HepG2 (cell line): Measurements from ENCODE around the gene MTMR4. TPM values are rescaled to one million over a fixed set of nuclear protein-coding genes. Genes with fewer than 3 reads are reported as not detected.

Experiments
- EP300 ChIP-seq, 3 experiments: sonication (generic) in 1 of 3; formaldehyde crosslinking in 1 of 3; IDR thresholded peaks; 2 replicates each; pipeline versions ENCODE4 v1.5.1 to v1.6.1; 2011 to 2020; ENCODE audit warnings: low read depth in 2 of 3, low read length in 2 of 3, borderline replicate concordance in 1 of 3, improper control_type of control experiment in 1 of 3, mild to moderate bottlenecking in 1 of 3, missing genetic modification reagents in 1 of 3, moderate library complexity in 1 of 3
- HCFC1 ChIP-seq: fragments of 150-350 bp; IDR thresholded peaks from 2 replicates; pipeline ENCODE4 v1.6.1; 2014; ENCODE audit warnings: low read depth, low read length
- NKX3-1 ChIP-seq: sonication (generic); formaldehyde crosslinking; IDR thresholded peaks from 2 replicates; pipeline ENCODE4 v1.5.0; 2020; ENCODE audit warnings: missing genetic modification reagents
- ONECUT2 ChIP-seq: sonication (generic); formaldehyde crosslinking; IDR thresholded peaks from 2 replicates; pipeline ENCODE4 v1.4.0; 2020; ENCODE audit warnings: missing genetic modification reagents
- SIX1 ChIP-seq: sonication (generic); formaldehyde crosslinking; IDR thresholded peaks from 2 replicates; pipeline ENCODE4 v1.4.0; 2020; ENCODE audit warnings: missing genetic modification reagents, borderline replicate concordance
- SOX5 ChIP-seq: IDR thresholded peaks from 2 replicates; pipeline ENCODE4 v1.6.1; 2016; ENCODE audit warnings: borderline replicate concordance
- SP5 ChIP-seq: IDR thresholded peaks from 2 replicates; pipeline ENCODE4 v1.6.1; 2016; ENCODE audit warnings: low read depth, borderline replicate concordance
- TEAD3 ChIP-seq: optimal IDR thresholded peaks from 2 replicates; pipeline ENCODE3; 2016; ENCODE audit warnings: borderline replicate concordance
- TFDP2 ChIP-seq: sonication (generic); formaldehyde crosslinking; IDR thresholded peaks from 2 replicates; pipeline ENCODE4 v1.4.0; 2020; ENCODE audit warnings: missing genetic modification reagents
- YEATS2 ChIP-seq: sonication (generic); formaldehyde crosslinking; IDR thresholded peaks from 2 replicates; pipeline ENCODE4 v1.4.0; 2020; ENCODE audit warnings: missing genetic modification reagents, borderline replicate concordance
- ZBTB7B ChIP-seq: sonication (generic); formaldehyde crosslinking; IDR thresholded peaks from 2 replicates; pipeline ENCODE4 v1.4.0; 2020; ENCODE audit warnings: missing genetic modification reagents
- ZKSCAN5 ChIP-seq: sonication (generic); formaldehyde crosslinking; IDR thresholded peaks from 2 replicates; pipeline ENCODE4 v1.5.1; 2020; ENCODE audit warnings: mild to moderate bottlenecking, missing genetic modification reagents
- ZNF275 ChIP-seq: sonication (generic); formaldehyde crosslinking; IDR thresholded peaks from 2 replicates; pipeline ENCODE4 v1.8.0; 2022; ENCODE audit warnings: missing genetic modification reagents, mild to moderate bottlenecking, inconsistent platforms, borderline replicate concordance
- ZNF770 ChIP-seq: sonication (generic); formaldehyde crosslinking; IDR thresholded peaks from 2 replicates; pipeline ENCODE4 v1.5.0; 2020; ENCODE audit warnings: mild to moderate bottlenecking, missing genetic modification reagents
- polyA plus RNA-seq, 8 experiments: library from polyadenylated mRNA; depleted of rRNA in 3 of 8; stranded (reverse) in 7 of 8; unstranded in 1 of 8; fragments of >200 nt; fragmentation: Illumina TruSeq in 4 of 8; extraction: Trizol in 4 of 8; gene quantifications; 2 replicates each; pipeline versions ENCODE4 v1.2.1 to v1.2.3, GENCODE V29; 2011 to 2016; ENCODE audit warnings: low read depth in 4 of 8, missing spikeins in 1 of 8, mixed read lengths in 1 of 8; ENCODE audit not compliant: insufficient read depth in 1 of 8
- total RNA-seq, 5 experiments: library from RNA; depleted of rRNA; stranded (reverse); fragments of >200 nt; fragmentation: Illumina TruSeq; extraction: Trizol; gene quantifications; 2 replicates each; pipeline ENCODE4 v1.2.3, GENCODE V29; 2016; ENCODE audit warnings: low read depth in 1 of 5
- TF ChIP-seq, protein P1 (sequence below): sonication (generic); formaldehyde crosslinking; conservative IDR thresholded peaks from 2 replicates; pipeline ENCODE4 v1.4.0; 2020; ENCODE audit warnings: missing genetic modification reagents
- TF ChIP-seq, protein P2 (sequence below): sonication (generic); formaldehyde crosslinking; IDR thresholded peaks from 2 replicates; pipeline ENCODE4 v1.4.0; 2020; ENCODE audit warnings: missing genetic modification reagents, mild to moderate bottlenecking, borderline replicate concordance
- TF ChIP-seq, protein P3 (sequence below): sonication (generic); formaldehyde crosslinking; IDR thresholded peaks from 2 replicates; pipeline ENCODE4 v1.8.0; 2022; ENCODE audit warnings: mild to moderate bottlenecking, missing genetic modification reagents

The MTMR4 gene
- total and polyA plus RNA-seq, 2 of the 13 experiments (the other 11 are each of a cell fraction or from before 2014, with no cell fraction given), result 62.5 to 65.1 TPM

DNA sequence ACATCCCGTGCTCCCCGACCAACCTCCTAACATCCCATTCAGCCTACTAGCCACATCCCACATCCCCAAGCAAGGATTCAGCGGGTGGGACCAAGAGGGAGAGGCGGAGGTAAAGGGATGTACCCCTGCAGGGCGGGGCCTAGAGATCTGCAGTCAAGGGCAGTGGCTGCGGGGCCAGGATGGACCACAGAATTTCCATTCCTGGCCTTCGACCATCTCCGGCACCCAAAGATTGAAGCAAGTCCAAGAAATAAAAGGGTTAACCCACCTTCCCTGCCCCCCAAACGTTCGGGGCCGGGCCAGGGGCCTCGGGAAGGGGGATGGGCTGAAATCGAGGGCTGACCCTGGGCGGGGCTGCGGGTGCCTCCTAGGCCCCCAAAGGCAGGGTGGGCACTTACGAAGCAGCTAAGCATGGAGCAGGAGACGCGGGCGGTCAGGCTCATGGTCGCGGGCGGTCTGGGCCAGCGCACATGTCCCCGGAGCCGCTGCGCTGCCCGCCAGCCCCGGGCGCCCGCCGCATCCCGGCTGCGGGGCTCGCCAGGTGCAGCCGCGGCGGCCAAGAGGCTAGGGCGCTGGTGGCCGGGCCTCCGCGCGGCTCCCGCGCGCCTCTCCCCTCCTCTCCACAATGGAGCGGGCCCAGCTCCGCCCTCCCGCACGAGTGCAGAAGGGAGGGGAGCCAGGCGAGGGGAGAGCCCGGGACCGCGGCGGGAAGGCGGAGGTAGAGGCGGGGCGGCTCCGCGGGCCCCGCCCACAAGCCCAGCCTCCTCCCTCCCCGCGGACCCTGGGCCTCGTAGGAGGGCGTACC, at the start of gene MTMR4 (continued):
- TF ChIP-seq TFDP2 (CRISPR knock-in tag) (peak; percentile 65), ZBTB7B (CRISPR knock-in tag) (peak; percentile 40), SOX5 (CRISPR knock-in tag) (peak; percentile 59; the same call in 1 of the 2 replicates), YEATS2 (CRISPR knock-in tag) (peak; percentile 36; the same call in 1 of the 2 replicates), SIX1 (CRISPR knock-in tag) (no peak), HCFC1 (peak; percentile 9; the same call in 1 of the 2 replicates), ZNF770 (0 out of 2 replicates have a peak, but pooled peaks have one; percentile 20), TEAD3 (CRISPR knock-in tag) (peak; percentile 28), ZKSCAN5 (CRISPR knock-in tag) (no peak), ZNF275 (no peak), NKX3-1 (no peak), ONECUT2 (no peak), SP5 (CRISPR knock-in tag) (peak; percentile 94), EP300 (IDR thresholded peaks at IDR 0.05; ENCODE audit: low read depth in 2 of 2, low read length in 2 of 2) (peak in 1 of 2 experiments; percentile 22; a peak in 1 of 4 replicates), EP300 (CRISPR knock-in tag; IDR thresholded peaks at IDR 0.05; ENCODE audit: borderline replicate concordance) (no peak; the same call in 1 of the 2 replicates)
- TF ChIP-seq, protein P1, sequence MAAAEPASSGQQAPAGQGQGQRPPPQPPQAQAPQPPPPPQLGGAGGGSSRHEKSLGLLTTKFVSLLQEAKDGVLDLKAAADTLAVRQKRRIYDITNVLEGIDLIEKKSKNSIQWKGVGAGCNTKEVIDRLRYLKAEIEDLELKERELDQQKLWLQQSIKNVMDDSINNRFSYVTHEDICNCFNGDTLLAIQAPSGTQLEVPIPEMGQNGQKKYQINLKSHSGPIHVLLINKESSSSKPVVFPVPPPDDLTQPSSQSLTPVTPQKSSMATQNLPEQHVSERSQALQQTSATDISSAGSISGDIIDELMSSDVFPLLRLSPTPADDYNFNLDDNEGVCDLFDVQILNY (CRISPR knock-in tag), result peak; percentile 85; the same call in 1 of the 2 replicates
- TF ChIP-seq, protein P2, sequence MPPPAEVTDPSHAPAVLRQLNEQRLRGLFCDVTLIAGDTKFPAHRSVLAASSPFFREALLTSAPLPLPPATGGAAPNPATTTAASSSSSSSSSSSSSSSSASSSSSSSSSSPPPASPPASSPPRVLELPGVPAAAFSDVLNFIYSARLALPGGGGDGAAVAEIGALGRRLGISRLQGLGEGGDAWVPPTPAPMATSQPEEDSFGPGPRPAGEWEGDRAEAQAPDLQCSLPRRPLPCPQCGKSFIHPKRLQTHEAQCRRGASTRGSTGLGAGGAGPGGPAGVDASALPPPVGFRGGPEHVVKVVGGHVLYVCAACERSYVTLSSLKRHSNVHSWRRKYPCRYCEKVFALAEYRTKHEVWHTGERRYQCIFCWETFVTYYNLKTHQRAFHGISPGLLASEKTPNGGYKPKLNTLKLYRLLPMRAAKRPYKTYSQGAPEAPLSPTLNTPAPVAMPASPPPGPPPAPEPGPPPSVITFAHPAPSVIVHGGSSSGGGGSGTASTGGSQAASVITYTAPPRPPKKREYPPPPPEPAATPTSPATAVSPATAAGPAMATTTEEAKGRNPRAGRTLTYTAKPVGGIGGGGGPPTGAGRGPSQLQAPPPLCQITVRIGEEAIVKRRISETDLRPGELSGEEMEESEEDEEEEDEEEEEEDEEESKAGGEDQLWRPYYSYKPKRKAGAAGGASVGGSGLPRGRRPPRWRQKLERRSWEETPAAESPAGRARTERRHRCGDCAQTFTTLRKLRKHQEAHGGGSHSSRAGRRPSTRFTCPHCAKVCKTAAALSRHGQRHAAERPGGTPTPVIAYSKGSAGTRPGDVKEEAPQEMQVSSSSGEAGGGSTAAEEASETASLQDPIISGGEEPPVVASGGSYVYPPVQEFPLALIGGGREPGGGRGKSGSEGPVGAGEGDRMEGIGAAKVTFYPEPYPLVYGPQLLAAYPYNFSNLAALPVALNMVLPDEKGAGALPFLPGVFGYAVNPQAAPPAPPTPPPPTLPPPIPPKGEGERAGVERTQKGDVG (CRISPR knock-in tag), result no peak
- TF ChIP-seq, protein P3, sequence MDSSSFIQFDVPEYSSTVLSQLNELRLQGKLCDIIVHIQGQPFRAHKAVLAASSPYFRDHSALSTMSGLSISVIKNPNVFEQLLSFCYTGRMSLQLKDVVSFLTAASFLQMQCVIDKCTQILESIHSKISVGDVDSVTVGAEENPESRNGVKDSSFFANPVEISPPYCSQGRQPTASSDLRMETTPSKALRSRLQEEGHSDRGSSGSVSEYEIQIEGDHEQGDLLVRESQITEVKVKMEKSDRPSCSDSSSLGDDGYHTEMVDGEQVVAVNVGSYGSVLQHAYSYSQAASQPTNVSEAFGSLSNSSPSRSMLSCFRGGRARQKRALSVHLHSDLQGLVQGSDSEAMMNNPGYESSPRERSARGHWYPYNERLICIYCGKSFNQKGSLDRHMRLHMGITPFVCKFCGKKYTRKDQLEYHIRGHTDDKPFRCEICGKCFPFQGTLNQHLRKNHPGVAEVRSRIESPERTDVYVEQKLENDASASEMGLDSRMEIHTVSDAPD (CRISPR knock-in tag), result no peak
